ENCODE results near the gene NTMT2. TPM values are rescaled to one million over a fixed set of nuclear protein-coding genes. Genes with fewer than 3 reads are reported as not detected.
"Not testable (repeated sequence)": the region's sequence is repeated elsewhere in the genome, so short reads cannot be mapped to it uniquely, and the experiment has no call there.

The NTMT2 gene
- not detected for total RNA-seq

DNA sequence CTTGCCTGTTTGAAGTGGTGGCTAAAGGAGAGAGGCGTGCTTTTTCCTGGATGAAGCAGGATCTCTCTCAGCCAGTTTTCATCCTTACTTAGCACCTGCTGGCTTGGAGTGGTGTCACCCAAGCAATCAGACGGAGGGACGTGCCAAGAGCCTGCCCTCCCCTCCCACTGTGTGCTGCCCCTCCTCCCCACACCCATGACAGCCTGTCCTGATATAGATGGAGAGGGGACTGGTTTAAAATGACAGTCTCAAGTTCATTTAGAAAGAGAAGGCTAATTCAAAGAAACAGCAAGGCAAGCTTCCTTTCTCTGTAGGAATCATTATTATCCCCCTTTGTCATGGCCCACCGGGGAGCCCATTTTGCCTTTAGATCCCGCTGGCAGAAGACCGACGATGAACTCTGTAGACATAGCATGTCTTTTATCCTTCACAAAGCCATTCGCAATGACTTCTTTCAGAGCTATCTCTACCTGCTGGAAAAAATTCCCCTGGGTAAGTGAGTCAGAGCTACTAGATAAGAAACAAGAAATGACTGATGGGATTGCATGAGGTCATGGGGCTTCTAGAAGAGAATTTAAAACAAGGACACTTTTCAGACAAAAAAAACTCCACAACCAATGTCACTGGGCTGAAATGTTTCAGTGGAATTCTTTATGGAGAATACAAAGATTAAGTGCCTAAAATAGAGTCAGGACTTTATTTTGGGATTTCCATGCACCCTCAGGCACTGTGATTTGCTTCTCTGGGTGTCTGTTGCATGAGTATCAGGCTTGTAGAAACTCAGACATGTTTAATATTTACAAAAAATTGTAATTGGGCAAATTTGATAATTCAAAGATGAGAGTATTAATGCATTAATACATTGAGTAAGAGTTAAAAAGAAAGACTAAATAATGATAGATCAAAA, at the start of gene NTMT2:
NTMT2 (plus strand) TSS at position 190 of the 907 bp plus-strand sequence; CDS start at position 339, 149 bp downstream.
- no peak for TF ChIP-seq POLR2AphosphoS5 (IDR thresholded peaks at IDR 0.05; ENCODE audit: insufficient read depth in 1 of 2, low read depth in 1 of 2)
- TF ChIP-seq POLR2A (IDR thresholded peaks at IDR 0.05) = no peak
- TF ChIP-seq, protein P1, sequence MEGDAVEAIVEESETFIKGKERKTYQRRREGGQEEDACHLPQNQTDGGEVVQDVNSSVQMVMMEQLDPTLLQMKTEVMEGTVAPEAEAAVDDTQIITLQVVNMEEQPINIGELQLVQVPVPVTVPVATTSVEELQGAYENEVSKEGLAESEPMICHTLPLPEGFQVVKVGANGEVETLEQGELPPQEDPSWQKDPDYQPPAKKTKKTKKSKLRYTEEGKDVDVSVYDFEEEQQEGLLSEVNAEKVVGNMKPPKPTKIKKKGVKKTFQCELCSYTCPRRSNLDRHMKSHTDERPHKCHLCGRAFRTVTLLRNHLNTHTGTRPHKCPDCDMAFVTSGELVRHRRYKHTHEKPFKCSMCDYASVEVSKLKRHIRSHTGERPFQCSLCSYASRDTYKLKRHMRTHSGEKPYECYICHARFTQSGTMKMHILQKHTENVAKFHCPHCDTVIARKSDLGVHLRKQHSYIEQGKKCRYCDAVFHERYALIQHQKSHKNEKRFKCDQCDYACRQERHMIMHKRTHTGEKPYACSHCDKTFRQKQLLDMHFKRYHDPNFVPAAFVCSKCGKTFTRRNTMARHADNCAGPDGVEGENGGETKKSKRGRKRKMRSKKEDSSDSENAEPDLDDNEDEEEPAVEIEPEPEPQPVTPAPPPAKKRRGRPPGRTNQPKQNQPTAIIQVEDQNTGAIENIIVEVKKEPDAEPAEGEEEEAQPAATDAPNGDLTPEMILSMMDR (IDR thresholded peaks at IDR 0.05) = no peak
- no peak for DNase-seq (ENCODE audit: extremely low spot score in 2 of 2)
- H3K9me3 ChIP-seq = no peaks in the 10 kb centered on the region
- H3K36me3 ChIP-seq = no peaks in the 10 kb centered on the region
- no peaks in the 10 kb centered on the region for H3K27me3 ChIP-seq
- intact Hi-C loops (cut with DNase I) = no loop called here
- no peak within 1 kb of the TSS for H3K4me3 ChIP-seq
- H3K4me1 ChIP-seq = no peaks in the 10 kb centered on the region
- H3K27ac ChIP-seq = no peak within 1 kb of the TSS

DNA sequence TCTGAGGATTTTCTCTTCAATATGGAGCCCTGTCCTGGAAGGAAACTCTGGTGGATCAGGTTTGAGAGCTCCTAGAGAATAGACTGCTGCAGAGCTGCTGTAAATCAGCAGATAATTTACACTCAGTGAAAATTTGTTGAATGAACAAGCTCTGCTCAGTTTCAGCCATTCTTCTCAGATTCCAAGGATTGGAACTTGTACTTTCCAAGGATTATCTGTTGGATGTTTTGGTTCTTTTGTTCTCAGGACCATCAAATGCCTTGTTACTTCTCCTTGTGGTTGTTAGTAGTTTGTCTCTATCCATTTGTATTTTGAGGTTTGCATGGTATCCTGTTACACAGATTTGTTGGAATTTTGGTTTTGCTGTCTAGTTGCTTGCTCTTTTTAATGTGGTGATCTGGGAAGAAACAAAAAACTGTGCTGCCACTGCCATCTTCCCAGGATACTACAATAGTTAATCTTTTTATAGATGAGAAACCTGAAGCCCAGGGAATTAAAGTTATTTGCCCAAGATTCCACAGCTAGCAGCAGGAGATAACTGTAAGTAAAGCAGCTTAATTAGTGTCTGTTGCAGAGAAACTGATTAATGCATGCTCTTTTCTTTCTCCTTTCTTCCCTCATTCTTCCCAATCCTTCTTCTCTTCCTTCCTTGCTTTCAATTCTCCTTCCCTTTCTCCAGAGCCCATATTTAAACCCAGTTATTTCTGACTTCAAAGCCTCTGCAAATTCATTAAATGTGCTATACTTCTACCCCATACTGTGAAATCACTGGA, 49.6 kb upstream of the NTMT2 start:
- no peak for DNase-seq (ENCODE audit: extremely low spot score in 2 of 2)
- H3K9me3 ChIP-seq = no peaks in the 10 kb centered on the region
- H3K27ac ChIP-seq = no peak overlapping the region
- no peak overlapping the region for H3K4me3 ChIP-seq
- H3K27me3 ChIP-seq = no peaks in the 10 kb centered on the region
- intact Hi-C loops (cut with DNase I) = no loop called here
- TF ChIP-seq POLR2A (IDR thresholded peaks at IDR 0.05) = no peak
- TF ChIP-seq, protein P1 (IDR thresholded peaks at IDR 0.05) = no peak
- TF ChIP-seq POLR2AphosphoS5 (IDR thresholded peaks at IDR 0.05; ENCODE audit: insufficient read depth in 1 of 2, low read depth in 1 of 2) = no peak
- H3K4me1 ChIP-seq = no peaks in the 10 kb centered on the region
- H3K36me3 ChIP-seq = no peaks in the 10 kb centered on the region

DNA sequence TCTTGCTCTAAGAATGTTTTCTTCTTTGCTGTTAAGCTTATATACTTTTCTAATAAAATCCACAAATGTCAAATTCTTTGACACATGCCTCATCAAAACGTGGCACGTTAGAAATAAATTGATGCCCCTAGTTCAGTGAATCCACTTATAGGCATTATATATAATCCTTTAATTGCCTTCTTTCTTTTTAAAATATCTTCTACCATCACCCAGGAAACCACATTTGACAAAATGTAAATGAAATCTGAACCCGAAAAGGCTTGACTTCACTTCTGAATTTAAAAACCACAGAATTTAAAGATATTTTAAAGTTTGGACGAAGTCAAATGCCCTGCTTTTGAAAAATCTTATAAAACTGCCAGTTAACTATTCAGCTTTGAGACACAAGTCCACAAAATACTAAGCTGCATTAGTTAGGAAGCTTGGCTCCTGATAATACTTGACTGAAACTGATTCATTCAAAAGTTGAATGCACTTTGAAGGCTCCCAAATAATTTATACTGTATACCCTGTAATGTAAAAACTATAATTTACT, 48.9 kb upstream of the NTMT2 start:
- TF ChIP-seq, protein P1 (IDR thresholded peaks at IDR 0.05) = no peak
- TF ChIP-seq POLR2AphosphoS5 (IDR thresholded peaks at IDR 0.05; ENCODE audit: insufficient read depth in 1 of 2, low read depth in 1 of 2) (no peak), POLR2A (IDR thresholded peaks at IDR 0.05) (no peak)
- no peaks in the 10 kb centered on the region for H3K4me1 ChIP-seq
- H3K9me3 ChIP-seq = no peaks in the 10 kb centered on the region
- H3K4me3 ChIP-seq = no peak overlapping the region
- DNase-seq (ENCODE audit: extremely low spot score in 2 of 2) = no peak
- intact Hi-C loops (cut with DNase I) = no loop called here
- H3K27me3 ChIP-seq = no peaks in the 10 kb centered on the region
- H3K36me3 ChIP-seq = no peaks in the 10 kb centered on the region
- no peak overlapping the region for H3K27ac ChIP-seq

DNA sequence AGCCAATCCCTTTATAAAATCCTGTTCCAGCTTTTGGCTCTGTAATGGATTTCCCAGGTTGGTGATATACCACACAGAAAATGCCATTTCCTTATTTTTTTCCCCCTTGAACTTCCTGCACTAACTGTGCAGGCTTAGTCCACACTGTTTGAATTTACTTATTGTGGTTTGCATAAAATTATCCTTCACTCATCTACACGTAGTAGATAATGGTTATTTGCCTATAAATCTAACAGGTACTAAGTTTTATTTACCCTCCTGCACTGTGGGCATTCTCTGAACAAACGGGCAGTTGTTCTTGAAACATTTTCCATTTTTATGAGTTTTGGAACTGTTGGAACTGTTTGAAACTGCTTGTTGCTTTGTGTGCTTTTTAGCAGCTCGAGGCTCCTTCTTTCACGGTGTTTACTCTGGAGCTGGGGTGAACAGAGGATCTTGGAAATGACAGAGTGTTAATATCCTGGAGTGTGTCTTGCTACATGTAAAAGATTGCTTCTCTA, 48.3 kb upstream of the NTMT2 start:
- no peak for TF ChIP-seq POLR2AphosphoS5 (IDR thresholded peaks at IDR 0.05; ENCODE audit: insufficient read depth in 1 of 2, low read depth in 1 of 2)

DNA sequence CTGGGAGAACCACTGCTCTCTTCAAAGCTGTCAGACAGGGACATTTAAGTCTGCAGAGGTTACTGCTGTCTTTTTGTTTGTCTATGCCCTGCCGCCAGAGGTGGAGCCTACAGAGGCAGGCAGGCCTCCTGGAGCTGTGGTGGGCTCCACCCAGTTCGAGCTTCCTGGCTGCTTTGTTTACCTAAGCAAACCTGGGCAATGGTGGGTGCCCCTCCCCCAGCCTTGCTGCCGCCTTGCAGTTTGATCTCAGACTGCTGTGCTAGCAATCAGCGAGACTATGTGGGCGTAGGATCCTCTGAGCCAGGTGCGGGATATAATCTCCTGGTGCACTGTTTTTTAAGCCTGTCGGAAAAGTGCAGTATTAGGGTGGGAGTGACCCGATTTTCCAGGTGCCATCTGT, 32.6 kb upstream of the NTMT2 start:
- H3K9me3 ChIP-seq; H3K4me3 ChIP-seq; H3K4me1 ChIP-seq; DNase-seq (ENCODE audit: extremely low spot score in 2 of 2); H3K27me3 ChIP-seq; intact Hi-C loops (cut with DNase I); H3K27ac ChIP-seq; H3K36me3 ChIP-seq: not testable (repeated sequence)

More for the DNA sequence above, 48.3 kb upstream of the NTMT2 start:
- intact Hi-C loops (cut with DNase I) = no loop called here
- Histone ChIP-seq H3K27me3 (no peaks in the 10 kb centered on the region), H3K36me3 (no peaks in the 10 kb centered on the region), H3K4me1 (no peaks in the 10 kb centered on the region), H3K27ac (no peak overlapping the region), H3K9me3 (no peaks in the 10 kb centered on the region), H3K4me3 (no peak overlapping the region)
- no peak for DNase-seq (ENCODE audit: extremely low spot score in 2 of 2)
